HK-2 (cell line): ENCODE results near the gene LRAT.

Experiments used
- DNase-seq: peaks from one replicate; pipeline ENCODE4 v3.0.0-alpha.2; 2018; ENCODE audit not compliant: unreplicated experiment

Gene LRAT

DNA sequence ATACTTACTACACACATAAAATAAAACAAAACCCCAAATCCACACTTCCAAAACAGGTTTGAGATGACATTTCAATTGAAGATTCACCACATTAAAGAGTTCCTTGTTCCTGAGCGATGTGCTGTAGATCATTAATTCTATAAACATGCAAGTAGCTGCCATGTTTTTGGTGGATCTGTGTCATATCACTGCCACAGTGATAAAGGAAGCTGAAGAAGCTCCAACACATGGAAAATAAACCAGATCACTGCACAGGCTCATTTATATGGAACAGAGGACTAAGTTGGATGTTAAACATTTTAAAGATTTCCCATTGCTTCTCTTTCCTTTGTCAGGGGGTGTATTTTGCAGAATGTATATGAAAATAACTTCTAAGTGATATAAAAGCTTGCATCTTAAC is 34.5 kb downstream of the LRAT start:
- no peak for DNase-seq

DNA sequence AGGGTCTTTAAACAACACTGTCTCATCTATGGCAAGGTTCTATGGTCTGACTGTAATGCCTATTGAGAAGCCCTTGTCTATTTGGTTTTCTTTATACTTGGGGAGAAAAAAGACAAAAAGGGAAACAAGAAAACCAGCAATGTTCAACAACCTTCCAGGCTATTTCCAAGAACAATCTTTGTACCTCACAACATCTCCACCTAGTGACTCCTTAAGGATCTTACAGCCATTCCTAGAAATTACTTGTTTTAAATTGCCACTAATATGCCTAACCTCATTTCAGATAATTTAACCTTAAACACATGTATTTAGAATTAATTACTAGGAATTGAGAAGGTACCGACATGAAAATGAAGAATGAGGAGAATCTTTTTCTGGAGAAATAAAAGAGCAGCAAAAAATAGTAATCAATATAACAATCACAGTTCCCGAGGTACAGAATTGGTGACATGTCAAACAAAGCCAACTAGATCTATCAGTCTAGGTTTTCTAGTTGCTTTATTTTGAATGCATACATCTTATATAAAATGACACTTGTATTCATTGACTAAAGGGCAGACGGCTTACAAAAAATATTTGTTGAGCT is 35.7 kb downstream of the LRAT start:
- DNase-seq = no peak

DNA sequence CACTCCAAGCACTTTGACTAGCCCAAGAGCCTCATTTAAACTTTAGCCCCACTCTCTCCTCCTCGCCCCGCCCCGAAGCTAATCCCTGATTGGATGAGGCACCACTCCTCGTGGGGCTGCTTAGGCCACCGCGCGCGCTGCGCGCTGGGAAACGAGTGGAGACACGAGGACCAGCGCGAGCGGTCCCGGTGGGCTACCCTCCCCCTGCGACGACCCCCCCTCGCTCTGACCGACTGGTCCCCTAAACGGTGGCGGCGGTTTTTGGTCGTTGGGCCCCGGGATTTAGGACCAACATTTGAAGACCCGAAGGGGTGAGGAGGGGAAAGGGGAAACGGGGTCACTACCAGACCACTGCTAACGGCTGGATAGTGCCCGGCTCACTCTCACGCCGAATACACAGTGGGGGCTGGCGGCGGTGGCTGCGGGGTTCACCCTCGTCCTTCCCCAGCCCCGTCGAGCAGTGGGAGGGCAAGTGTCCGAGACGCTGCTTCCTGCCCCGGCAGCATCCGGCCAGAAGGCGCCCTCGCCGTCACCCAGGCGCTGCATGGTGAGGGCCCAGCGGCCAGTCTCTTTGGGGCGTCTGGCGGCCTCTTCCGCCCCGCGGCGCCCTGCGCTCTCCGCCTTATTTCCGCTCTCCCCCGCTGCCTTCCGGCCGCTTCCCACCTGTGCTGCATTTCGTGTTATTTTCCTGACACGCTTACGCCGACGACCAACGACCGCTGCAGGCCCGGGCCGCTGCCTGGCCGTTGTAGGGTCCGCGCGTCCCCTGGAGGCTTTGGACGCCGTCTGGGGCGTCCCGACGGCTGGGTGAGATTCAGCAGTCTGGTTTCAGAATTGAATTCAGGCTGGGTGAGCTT is 37.6 kb downstream of the LRAT start, which contains the start of gene RBM46:
TSS of gene RBM46 (plus strand) at position 147 of the 857 bp plus-strand sequence. CDS start 15,481 bp downstream, outside the sequence.
- DNase-seq = no peak

DNA sequence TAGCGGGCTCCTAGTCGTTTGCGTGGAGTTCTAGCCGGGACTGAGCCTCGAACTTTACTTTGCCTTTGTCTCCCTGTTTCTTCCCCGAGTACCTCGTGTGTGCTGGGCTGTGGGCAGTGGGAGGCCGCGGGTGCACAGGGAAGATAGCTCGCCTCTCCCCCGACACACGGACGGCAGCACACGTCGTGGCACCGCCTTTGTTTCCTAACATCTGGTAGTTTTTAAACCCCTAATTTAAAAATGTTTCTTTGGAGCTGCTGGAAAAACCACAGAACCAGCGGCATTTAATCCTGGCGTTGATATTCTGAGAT is 38.1 kb downstream of the LRAT start:
- no peak for DNase-seq
